HTR-8/SVneo (cell line): ENCODE data around the gene ARL14EPL.
"Not testable (repeated sequence)": the region's sequence is repeated elsewhere in the genome, so short reads cannot be mapped to it uniquely, and the experiment has no call there.

ENCODE experiments used
- DNase-seq: peaks from one replicate; pipeline ENCODE4 v3.0.0; 2011; ENCODE audit warnings: low spot score, mixed read lengths; ENCODE audit not compliant: insufficient read length
- FAIRE-seq: peaks from 2 replicates; lab custom pipeline; 2011; peaks lifted over from hg19 to GRCh38; lab: Jason Lieb, UNC

Gene ARL14EPL

GRCh38 chr5:116045821-116046220 lies 13.5 kb downstream of the ARL14EPL start:
- DNase-seq = no peak

DNA sequence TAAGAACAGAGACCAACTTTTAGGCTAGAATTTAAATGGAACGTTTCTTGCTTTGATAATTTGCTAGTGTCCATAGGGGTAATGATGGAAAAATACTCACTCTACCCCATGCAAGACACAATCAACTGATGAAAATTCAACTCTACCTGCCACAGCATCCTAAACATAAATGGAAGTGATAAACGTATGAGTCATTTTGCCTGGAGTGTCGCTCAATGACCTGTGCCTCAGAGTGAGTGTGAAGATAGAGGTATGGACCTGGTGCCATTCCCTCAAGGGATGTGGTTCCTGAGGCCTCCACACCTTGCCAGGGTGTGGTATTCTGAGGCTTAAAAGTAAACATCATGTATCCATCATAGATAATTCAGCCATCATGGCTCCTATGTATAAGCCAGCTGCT lies 14.0 kb downstream of the ARL14EPL start:
- FAIRE-seq = no peak
- no peak for DNase-seq

More at GRCh38 chr5:116045821-116046220, 13.5 kb downstream of the ARL14EPL start:
- no peak for FAIRE-seq

DNA sequence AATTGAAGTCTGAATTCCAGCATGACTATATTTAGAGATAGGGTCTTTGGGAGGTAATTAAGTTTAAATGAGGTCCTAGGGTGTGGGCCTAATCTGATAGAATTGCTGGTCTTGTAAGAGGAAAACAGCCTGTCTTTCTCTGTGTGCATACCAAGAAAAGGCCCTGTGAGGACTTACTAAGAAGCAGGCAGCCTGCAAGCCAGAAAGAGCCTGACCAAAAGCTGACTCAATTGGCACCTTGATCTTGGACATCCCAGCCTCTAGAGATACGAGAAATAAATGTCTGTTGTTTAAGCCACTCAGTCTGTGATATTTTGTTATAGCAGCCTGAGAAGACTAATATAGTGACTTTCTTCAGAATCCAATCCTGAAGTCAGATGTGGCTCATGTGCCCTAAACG lies 14.6 kb downstream of the ARL14EPL start:
- no peak for DNase-seq
- no peak for FAIRE-seq

- FAIRE-seq (no peak), DNase-seq (no peak)
Measured at GRCh38 chr5:116058346-116058936, 26.2 kb downstream of the ARL14EPL start.

DNA sequence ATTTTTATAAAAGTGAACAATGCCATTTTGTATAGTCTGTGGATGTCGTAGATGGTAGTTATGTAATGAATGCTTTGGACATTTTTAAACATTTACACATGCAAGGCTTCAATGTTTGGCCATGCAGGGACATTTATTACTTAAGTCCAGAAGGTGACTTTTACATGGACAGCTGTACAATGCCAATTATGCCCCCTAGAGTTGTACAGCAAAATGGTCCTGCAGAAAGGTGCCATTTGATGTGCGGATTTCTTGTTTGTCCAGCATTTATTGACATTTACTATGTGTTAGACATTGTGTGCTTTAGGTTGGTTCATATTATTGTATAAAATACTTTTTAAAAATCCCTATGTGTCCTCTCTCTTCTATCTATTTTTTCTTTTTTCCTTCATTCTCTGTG lies 30.1 kb downstream of the ARL14EPL start:
- FAIRE-seq (no peak), DNase-seq (no peak)

GRCh38 chr5:116063950-116064349 lies 31.7 kb downstream of the ARL14EPL start:
- DNase-seq (no peak), FAIRE-seq (no peak)

- FAIRE-seq (no peak), DNase-seq (no peak)
Measured at GRCh38 chr5:116068028-116068632, 35.9 kb downstream of the ARL14EPL start.

GRCh38 chr5:116071211-116071610 lies 38.9 kb downstream of the ARL14EPL start:
- DNase-seq (no peak), FAIRE-seq (no peak)

GRCh38 chr5:116075191-116075831 lies 43.0 kb downstream of the ARL14EPL start:
- no peak for FAIRE-seq
- DNase-seq = no peak

GRCh38 chr5:116076496-116076895 lies 44.2 kb downstream of the ARL14EPL start:
- no peak for FAIRE-seq
- no peak for DNase-seq

DNA sequence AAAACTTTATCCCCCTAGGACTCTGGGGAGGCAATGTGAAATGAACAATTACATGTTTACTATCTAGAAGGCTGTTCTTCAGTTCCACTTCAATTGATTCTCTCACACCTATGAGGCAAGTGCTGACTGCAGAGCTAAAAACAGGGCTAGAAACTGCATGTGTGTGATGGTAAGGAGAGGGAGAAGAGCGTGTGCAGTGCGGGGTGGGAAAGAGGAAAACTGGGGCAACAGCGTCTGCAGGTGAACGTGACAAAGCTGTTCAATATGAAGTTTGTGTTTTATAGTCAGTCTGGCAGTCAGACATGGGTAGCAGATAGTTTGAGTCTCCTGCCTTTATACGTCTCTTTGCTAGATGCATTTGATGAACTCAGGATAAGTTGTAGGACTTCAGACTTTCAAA lies 45.9 kb downstream of the ARL14EPL start:
- no peak for FAIRE-seq
- no peak for DNase-seq

GRCh38 chr5:116084287-116084691 lies 52.0 kb downstream of the ARL14EPL start:
- FAIRE-seq (no peak), DNase-seq (peak; percentile 41)

DNA sequence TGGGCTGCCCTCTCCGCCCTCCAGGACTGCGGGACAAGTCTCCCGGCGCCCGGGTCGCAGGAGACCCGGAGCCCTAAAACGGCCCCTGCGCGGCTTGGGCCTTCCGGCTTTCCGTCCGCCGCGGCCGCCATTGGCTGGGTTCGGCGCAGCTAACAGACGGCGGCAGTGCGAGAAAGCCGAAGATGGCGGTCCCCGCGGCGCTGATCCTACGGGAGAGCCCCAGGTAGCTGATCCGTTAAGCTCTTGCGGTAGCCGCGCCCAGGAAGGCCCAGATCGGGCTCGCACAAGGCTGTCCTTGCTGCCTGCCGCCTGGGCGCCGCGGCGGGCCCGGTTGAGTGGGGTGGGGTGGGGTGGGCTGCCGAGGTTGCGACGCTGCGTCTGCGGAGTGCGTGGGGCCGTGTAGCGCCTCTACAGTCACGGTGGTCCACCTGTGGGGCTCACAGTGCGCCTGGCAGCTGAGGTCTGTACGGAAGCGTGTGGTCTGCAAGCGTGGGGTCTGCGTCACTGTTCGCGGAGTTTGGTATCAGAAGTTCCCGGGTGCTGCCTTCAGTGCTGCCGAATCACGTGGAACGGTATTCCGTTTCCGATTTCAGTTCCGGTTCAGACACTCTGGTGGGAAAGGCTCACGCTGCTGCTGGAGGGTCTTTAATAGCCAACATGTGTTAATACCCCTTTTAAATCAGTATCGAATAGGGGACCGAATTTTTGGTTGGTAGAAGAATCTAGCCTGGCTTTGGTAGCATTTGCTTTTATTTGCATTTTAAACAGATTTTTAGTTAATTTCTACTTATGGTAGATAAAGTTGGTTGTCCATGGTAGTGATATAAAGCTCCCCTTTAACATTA lies 52.8 kb downstream of the ARL14EPL start, which contains the start of gene COMMD10:
TSS of gene COMMD10 (plus strand) at position 155 of the 845 bp plus-strand sequence.
- DNase-seq (peak; percentile 72), FAIRE-seq (no peak)

DNA sequence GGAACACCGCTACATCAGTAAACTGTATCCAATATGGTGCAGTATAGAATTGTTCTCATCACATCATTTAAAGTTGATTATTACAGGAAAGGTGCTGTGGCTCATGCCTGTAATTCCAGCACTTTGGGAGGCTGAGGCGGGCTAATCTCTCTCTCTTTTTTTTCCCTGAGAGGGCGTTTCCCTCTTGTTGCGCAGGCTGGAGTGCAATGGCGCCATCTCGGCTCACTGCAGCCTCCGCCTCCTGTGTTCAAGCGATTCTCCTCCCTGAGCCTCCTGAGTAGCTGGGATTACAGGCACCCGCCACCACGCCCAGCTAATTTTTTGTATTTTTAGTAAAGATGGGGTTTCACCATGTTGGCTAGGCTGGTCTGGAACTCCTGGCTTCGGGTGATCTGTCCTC lies 54.0 kb downstream of the ARL14EPL start:
- not testable (repeated sequence) for FAIRE-seq, DNase-seq

- FAIRE-seq (no peak), DNase-seq (no peak)
Measured at GRCh38 chr5:116088062-116088461, 55.8 kb downstream of the ARL14EPL start.

DNA sequence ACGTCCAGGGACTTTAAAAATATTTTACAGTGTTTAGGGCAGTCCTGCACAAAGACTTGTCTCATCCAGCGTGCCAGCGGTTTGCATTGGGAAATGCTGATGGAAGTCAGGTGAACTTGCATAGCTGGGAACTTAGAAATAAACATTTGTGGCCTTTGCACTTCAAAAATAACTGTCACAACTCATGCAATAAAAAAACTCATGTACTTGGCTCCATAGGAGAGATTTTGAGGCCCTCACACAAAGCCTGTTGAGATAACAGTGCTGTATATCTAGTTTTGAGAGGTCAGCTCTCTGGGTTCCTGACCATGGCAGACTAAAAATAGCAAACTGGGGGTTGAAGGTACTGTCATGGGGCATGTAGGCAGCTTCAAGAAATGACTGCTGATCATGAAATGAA lies 58.0 kb downstream of the ARL14EPL start:
- DNase-seq (no peak), FAIRE-seq (no peak)

- FAIRE-seq (no peak), DNase-seq (no peak)
Measured at GRCh38 chr5:116091416-116091815, 59.1 kb downstream of the ARL14EPL start.

DNA sequence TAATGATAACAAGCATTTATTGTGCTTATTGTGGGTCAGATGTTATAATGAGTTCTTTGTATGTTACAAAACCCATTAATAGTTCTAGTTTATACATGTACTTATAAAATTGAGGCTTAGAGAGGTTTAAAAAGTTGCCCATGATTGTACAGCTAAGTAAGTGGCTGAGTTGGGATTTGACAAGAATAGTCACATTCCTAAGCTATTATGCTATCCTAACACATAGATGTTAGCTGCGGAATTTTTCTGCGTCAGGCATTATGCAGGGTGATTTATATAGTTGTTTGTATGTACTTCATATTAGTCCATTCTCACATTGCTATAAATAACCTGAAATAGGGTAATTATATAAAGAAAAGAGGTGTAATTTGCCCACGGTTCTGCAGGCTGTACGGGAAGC lies 65.0 kb downstream of the ARL14EPL start:
- no peak for DNase-seq
- no peak for FAIRE-seq

DNA sequence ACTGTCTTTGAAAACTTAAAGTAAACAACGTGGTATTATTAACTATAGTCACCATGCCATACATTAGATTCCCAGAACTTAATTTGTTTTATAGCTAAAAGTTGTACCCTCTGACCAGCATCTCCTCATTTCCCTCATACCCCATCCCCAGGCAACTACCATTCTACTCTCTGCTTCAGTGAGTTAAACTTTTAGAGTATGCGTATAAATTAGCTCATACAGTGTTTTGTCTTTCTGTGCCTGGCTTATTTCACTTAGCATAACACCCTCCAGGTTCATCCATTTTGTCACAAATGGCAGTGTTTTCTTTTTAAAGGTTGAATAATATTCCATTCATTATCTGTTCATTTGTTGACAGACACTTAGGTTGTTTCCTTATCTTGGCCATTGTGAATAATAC lies 66.7 kb downstream of the ARL14EPL start:
- no peak for FAIRE-seq
- no peak for DNase-seq

DNA sequence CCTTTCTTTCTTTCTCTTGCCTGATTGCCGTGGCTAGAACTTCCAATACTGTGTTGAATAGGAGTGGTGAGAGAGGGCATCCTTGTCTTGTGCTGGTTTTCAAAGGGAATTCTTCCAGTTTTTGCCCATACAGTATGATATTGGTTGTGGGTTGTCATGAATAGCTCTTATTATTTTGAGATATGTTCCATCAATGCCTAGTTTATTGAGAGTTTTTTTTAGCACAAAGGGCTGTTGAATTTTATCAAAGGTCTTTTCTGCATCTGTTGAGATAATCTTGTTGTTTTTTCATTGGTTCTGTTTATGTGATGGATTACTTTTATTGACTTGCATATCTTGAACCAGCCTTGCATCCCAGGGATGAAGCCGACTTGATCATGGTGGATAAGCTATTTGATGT lies 72.7 kb downstream of the ARL14EPL start:
- FAIRE-seq, DNase-seq: not testable (repeated sequence)
